ENCODE results near the gene PCGF1. TPM values are rescaled to one million over a fixed set of nuclear protein-coding genes. Genes with fewer than 3 reads are reported as not detected.

Gene PCGF1
- total and polyA plus RNA-seq, 9 of the 15 experiments (the other 6 are each of a cell fraction or from before 2014, with no cell fraction given): 20.3 to 45.7 (median 29.3) TPM

DNA sequence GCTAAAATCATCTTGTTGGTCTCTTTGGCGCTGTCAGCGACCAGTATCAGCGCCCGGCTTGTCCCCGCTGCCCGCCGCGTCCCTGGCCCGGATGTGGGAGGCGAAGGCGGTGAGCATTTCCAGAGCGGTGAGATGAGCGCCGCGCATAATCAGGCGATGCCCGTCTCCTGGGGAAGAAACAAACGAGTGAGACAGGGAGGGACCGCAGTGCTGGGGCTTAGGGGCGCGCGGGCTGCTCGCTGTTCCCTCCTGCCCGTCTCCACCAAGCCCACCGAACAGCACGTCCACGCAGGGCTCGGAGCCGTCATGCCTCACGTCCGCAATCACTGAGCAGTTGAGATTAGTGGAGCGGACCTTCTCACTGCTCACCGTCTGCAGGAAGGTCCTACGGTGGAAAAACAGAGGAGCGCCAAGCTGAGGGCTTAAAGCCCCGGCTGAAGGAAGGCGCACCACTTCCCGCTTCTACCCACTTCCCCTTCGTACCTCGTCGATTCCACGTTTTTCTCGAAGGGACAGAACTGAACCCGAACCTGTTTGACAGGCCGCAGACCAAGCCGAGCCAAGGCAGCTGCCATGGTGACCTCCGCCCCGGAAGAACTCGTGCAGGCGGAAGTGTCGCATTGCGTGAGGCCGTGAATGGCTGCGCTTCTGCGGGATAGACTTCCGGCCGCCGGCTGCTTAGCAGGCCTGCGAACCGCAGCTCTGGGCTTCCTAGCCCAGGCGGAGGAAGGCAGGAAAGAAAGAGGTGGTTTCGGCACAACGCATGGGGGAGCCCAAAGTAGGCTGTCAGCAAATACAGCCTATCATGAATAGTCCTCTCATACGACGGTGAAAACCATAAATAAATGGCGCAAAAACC, 35.2 kb downstream of the PCGF1 start, which contains the start of gene MRPL53 (continued):
- TF ChIP-seq, protein P1, sequence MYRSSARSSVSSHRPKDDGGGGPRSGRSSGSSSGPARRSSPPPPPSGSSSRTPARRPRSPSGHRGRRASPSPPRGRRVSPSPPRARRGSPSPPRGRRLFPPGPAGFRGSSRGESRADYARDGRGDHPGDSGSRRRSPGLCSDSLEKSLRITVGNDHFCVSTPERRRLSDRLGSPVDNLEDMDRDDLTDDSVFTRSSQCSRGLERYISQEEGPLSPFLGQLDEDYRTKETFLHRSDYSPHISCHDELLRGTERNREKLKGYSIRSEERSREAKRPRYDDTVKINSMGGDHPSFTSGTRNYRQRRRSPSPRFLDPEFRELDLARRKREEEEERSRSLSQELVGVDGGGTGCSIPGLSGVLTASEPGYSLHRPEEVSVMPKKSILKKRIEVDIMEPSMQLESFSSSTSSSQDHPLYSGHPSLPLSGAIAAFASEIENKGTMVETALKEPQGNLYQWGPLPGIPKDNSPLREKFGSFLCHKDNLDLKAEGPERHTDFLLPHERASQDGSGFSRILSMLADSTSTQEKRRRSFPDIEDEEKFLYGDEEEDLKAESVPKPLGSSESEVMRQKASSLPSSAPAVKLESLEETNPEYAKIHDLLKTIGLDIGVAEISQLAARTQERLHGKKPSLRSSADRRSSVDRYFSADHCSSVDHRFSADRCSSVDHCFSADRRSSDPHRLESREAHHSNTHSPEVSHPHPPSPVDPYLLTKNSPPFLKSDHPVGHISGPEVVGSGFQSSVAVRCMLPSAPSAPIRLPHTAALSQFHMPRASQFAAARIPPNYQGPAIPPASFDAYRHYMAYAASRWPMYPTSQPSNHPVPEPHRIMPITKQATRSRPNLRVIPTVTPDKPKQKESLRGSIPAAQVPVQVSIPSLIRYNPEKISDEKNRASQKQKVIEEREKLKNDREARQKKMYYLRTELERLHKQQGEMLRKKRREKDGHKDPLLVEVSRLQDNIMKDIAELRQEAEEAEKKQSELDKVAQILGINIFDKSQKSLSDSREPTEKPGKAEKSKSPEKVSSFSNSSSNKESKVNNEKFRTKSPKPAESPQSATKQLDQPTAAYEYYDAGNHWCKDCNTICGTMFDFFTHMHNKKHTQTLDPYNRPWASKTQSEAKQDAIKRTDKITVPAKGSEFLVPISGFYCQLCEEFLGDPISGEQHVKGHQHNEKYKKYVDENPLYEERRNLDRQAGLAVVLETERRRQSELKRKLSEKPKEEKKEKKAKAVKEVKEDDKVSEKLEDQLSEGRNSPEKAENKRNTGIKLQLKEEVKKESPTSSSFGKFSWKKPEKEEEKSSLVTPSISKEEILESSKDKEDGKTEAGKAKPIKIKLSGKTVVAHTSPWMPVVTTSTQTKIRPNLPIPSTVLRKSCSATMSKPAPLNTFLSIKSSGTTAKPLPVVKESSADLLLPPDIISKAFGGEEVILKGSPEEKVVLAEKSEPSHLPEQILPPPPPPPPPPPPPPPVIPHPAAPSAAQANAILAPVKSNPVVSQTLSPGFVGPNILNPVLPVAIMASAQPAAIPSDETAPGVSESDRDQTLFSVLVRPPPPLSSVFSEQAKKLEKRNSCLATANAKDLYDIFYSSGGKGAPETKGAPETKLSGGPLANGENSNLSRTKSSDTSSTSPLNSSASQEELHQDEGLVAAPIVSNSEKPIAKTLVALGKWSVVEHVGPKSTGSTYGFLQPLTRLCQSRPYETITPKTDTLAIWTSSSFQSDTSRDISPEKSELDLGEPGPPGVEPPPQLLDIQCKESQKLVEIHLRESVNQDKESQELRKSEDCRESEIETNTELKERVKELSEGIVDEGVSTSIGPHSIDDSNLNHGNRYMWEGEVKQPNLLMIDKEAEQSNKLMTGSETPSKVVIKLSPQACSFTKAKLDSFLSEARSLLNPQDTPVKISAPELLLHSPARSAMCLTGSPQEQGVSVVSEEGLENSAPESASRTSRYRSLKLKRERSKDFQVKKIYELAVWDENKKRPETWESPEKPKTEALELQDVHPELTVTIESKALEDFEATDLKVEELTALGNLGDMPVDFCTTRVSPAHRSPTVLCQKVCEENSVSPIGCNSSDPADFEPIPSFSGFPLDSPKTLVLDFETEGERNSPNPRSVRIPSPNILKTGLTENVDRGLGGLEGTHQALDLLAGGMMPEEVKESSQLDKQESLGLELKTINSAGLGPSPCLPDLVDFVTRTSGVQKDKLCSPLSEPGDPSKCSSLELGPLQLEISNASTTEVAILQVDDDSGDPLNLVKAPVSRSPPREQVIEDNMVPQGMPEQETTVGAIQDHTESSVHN (IDR thresholded peaks at IDR 0.05; ENCODE audit: borderline replicate concordance in 1 of 2, low read depth in 1 of 2): no peak
- TF ChIP-seq ARID1B (IDR thresholded peaks at IDR 0.05) (peak; percentile 22; the same call in 1 of the 2 replicates), NR2C2 (CRISPR knock-in tag; IDR thresholded peaks at IDR 0.05) (peak; percentile 100), NR2C2 (tag; IDR thresholded peaks at IDR 0.05) (peak; percentile 100), PCBP1 (IDR thresholded peaks at IDR 0.05; ENCODE audit: low read depth, low read length, poor library complexity, severe bottlenecking) (no peak), DMBX1 (CRISPR knock-in tag; IDR thresholded peaks at IDR 0.05; ENCODE audit: borderline replicate concordance) (no peak), ZNF253 (CRISPR knock-in tag; conservative IDR thresholded peaks at IDR 0.05) (0 out of 2 replicates have a peak, but pooled peaks have one; percentile 40), HCFC1 (IDR thresholded peaks at IDR 0.05; ENCODE audit: low read depth, low read length) (peak; percentile 84), RFX7 (CRISPR knock-in tag; IDR thresholded peaks at IDR 0.05) (0 out of 2 replicates have a peak, but pooled peaks have one; percentile 50), POLR2A (conservative IDR thresholded peaks at IDR 0.05) (peak; percentile 95), RBFOX2 (IDR thresholded peaks at IDR 0.05; ENCODE audit: low read depth, low read length) (peak; percentile 89), TCF3 (CRISPR knock-in tag; IDR thresholded peaks at IDR 0.05) (0 out of 2 replicates have a peak, but pooled peaks have one; percentile 10), GATAD2B (IDR thresholded peaks at IDR 0.05; ENCODE audit: borderline replicate concordance) (no peak), SUPT5H (IDR thresholded peaks at IDR 0.05) (peak; percentile 96), TEAD4 (IDR thresholded peaks at IDR 0.05; ENCODE audit: low read length) (peak; percentile 40; the same call in 1 of the 2 replicates), TEAD4 (CRISPR knock-in tag; IDR thresholded peaks at IDR 0.05; ENCODE audit: borderline replicate concordance) (no peak), NFE2 (IDR thresholded peaks at IDR 0.05; ENCODE audit: low read depth) (no peak), SMAD4 (CRISPR knock-in tag; conservative IDR thresholded peaks at IDR 0.05) (no peak; the same call in 1 of the 2 replicates), ZNF175 (CRISPR knock-in tag; IDR thresholded peaks at IDR 0.05; ENCODE audit: low read depth) (no peak), CREB1 (IDR thresholded peaks at IDR 0.05) (peak; percentile 75), CREB1 (CRISPR knock-in tag; IDR thresholded peaks at IDR 0.05) (peak; percentile 81)

Measured in K562 (cell line).